Stimulated activated CD8-positive, alpha-beta memory T cell treated with anti-CD3 and anti-CD28 coated beads, Interleukin-4, amount 100 ng/mL, for 1 hour (primary cell): ENCODE results near the gene CACNA1G.

Experiments
- DNase-seq, 2 donors: peaks; one replicate each; pipeline ENCODE4 v3.0.0-alpha.2; 2020; ENCODE audit warnings: low read depth in 2 of 2, low spot score in 1 of 2

The CACNA1G gene

DNA sequence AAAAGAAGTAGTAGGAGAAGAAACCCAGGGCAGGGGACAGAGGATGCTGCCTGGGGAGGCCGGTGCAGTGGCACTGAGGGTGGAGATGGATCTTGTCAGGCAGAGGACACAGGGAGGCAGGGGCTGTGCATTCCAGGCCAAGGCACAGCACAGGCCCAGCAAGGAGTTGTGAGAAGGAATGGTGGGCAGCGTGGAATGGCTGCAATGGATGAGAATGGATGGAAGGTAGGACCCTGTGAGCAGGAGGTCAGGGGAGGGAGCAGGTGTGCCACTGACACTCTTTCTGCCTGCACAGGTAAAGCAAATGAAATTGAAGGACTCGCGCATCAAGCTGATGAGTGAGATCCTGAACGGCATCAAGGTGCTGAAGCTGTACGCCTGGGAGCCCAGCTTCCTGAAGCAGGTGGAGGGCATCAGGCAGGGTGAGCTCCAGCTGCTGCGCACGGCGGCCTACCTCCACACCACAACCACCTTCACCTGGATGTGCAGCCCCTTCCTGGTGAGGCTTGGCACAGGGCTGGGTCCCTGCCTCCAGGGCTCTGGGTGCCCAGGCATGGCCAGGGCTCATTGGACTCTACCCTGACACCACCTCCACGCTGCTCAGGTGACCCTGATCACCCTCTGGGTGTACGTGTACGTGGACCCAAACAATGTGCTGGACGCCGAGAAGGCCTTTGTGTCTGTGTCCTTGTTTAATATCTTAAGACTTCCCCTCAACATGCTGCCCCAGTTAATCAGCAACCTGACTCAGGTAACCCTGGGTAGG lies 106.9 kb downstream of the CACNA1G start:
- DNase-seq, result no peak

DNA sequence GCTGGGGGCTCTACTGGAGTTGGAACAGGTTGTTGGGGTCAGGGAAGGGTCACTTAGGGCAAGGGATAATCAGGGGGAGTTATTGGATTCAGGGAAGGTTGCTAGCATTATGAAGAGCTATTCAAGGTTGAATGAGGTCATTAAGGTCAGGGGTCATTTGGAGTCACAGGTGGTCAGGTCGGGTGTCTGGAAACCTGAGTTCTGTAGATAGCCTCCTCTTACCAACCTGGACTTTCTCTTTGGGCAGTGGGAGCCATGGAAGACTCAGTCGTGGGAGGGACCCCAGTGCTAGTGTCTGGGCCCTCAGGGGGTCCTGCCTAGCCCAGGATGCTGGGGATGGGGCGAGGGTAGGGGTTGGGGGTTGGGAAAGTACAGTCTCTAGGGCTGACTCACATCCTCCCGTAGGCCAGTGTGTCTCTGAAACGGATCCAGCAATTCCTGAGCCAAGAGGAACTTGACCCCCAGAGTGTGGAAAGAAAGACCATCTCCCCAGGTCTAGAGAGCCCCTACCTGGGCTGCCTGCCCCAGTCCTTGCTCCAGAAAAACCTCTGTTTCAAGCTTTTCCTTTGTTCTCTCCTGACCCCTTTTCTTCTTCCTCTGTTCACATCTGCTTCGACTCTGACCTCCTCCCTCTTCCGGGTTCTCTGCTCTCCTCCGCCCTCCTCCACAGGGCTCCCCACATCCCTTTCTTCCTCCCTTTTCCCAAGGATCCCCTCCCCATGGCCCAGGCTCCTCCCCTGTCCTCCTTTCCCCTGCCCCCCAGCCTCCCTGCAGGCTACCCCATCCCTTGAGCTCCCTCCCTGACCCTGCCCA lies 107.7 kb downstream of the CACNA1G start:
- DNase-seq, result no peak

DNA sequence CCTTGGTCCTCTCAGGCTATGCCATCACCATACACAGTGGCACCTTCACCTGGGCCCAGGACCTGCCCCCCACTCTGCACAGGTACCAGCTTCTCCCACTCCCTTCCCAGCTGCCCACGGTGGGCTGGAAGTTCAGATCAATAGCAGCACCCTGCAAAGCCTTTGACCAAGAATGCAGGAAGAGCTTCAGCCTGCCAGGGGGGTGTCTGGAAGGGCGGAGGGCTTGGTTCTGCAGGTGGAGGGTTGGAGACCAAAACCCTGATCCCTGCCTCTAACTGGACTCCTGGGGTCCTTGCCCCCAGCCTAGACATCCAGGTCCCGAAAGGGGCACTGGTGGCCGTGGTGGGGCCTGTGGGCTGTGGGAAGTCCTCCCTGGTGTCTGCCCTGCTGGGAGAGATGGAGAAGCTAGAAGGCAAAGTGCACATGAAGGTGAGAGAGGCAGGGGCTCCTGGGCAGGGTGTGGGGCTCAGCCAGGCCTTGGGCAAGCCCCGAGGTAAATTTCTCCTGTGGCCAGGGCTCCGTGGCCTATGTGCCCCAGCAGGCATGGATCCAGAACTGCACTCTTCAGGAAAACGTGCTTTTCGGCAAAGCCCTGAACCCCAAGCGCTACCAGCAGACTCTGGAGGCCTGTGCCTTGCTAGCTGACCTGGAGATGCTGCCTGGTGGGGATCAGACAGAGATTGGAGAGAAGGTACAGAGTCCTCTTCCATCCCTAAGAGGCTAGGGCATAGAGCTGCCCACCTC lies 108.5 kb downstream of the CACNA1G start:
- no peak for DNase-seq

DNA sequence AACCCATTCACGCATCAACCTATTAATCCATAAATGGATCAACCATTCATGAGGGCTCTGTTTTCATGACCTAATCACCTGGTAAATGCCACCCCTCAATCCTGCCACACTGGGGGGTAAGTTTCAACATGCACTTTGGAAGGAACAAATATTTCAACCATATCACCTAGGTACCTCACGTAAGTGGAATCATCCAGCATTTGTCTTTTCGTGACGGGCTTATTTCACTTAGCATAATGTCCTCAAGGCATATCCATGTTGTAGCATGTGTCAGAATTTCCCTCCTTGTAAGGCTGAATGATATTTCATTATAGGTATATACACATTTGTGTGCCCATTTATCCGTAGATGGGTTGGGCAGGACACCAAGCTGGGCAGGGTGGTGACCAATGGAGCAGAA lies 111.6 kb downstream of the CACNA1G start:
- no peak for DNase-seq

DNA sequence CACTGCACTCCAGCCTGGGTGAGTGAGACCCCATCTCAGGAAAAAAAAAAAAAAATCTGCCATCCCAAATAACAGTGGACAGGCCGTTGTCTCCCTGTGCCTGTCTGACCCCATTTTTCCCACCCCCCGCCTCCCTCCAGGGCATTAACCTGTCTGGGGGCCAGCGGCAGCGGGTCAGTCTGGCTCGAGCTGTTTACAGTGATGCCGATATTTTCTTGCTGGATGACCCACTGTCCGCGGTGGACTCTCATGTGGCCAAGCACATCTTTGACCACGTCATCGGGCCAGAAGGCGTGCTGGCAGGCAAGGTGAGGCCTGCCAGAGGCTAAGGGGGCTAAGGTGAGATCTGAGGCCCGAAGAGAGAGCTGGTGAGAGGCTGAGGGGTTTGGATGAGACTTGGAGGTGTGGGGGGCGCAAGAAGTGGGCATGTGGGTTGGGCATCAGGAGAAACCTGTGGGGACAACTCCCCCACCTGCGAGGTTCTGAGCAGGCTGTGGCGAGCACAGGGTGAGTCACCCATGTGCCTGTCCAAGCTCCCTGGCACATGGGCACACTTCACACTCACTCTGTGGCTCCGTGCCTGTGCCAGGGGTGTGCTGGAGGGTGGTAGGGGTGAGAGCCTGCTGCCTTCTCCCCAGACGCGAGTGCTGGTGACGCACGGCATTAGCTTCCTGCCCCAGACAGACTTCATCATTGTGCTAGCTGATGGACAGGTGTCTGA lies 112.5 kb downstream of the CACNA1G start:
- no peak for DNase-seq

DNA sequence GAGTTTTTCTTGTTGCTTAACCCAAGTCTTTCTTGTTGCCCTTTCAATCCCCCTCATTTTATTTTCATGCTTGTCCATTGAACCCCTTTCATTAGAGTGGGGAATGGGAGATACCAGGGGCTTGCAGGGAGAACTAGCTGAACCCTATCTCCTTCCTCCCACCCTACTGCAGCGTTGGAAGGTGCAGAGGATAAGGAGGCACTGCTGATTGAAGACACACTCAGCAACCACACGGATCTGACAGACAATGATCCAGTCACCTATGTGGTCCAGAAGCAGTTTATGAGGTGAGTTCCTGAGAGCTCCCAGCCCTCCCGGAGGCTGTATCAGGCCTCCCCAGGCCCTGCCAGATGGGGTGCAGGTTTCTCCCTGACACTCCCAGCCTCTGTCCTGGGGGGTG lies 114.7 kb downstream of the CACNA1G start:
- DNase-seq, result no peak

DNA sequence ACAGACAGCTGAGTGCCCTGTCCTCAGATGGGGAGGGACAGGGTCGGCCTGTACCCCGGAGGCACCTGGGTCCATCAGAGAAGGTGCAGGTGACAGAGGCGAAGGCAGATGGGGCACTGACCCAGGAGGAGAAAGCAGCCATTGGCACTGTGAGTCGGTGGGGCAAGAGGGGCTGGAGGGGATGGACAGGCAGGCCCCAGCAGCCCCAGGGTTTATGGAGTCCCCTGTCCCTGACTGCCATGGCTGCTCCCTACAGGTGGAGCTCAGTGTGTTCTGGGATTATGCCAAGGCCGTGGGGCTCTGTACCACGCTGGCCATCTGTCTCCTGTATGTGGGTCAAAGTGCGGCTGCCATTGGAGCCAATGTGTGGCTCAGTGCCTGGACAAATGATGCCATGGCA lies 115.1 kb downstream of the CACNA1G start:
- DNase-seq, result no peak

DNA sequence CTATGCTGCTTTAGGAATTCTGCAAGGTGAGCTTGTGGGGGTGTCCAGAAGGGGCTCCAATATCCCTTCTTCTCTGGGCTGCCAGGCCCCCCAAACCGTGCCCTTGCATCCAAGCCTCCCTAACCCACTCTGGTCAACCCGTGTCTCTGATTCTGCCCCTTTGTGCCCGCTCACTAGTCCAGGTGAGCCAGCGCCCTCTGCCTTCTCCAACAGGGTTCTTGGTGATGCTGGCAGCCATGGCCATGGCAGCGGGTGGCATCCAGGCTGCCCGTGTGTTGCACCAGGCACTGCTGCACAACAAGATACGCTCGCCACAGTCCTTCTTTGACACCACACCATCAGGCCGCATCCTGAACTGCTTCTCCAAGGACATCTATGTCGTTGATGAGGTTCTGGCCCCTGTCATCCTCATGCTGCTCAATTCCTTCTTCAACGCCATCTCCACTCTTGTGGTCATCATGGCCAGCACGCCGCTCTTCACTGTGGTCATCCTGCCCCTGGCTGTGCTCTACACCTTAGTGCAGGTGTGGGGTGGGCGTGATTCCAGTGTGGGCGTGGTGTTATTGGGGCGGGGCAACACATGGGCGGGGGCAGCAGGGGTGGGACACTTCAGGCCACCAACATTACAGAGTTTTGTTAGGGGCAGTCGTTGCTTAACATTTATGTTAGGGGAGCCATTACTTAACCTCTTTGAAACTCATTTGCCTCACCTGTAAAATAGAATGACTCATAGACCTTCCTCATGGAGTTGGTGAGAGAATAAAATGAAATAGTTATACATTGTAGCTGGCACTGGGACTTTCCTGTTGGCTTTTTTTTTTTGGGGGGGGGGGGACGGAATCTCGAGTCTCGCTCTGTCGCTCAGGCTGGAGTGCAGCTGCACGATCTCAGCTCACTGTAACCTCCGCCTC lies 115.8 kb downstream of the CACNA1G start:
- DNase-seq, result no peak
